Measurements from ENCODE around the gene ZNF256. TPM values are rescaled to one million over a fixed set of nuclear protein-coding genes. Genes with fewer than 3 reads are reported as not detected.

ZNF256 gene
- total RNA-seq, 1 experiment from 2014 or later = not detected

- BruUV-seq (replicated peaks) = no TSS peak
- Histone ChIP-seq H3K27ac (ENCODE audit: low read depth, low read length) (no peak overlapping the region), H2AFZ (ENCODE audit: low read depth, low read length, poor library complexity, severe bottlenecking) (no peak overlapping the region), H3K4me1 (ENCODE audit: control insufficient read depth in 1 of 2, insufficient read depth in 2 of 2, low read length in 2 of 2) (no peaks in the 10 kb centered on the region), H3K4me3 (replicated peaks in 1 of 2; ENCODE audit: low read depth in 1 of 2, low read length in 2 of 2) (no peak overlapping the region), H3K79me2 (ENCODE audit: insufficient read depth, low read length) (no peaks in the 10 kb centered on the region), H3K36me3 (ENCODE audit: control insufficient read depth in 1 of 2, insufficient read depth in 2 of 2, low read length in 2 of 2) (no peaks in the 10 kb centered on the region), H3K9me3 (ENCODE audit: control insufficient read depth in 1 of 2, insufficient read depth in 1 of 2, low read depth in 1 of 2, low read length in 2 of 2) (peaks cover 9 to 17% of the 10 kb centered on the region in 2 experiments; a peak in 2 of 4 replicates), H3K27me3 (ENCODE audit: insufficient read depth, low read length) (no peaks in the 10 kb centered on the region), H4K20me1 (ENCODE audit: insufficient read depth) (no peaks in the 10 kb centered on the region), H3K4me2 (ENCODE audit: low read length) (no peak overlapping the region), H3K9ac (ENCODE audit: low read length) (no peak overlapping the region), H3K9me2 (ENCODE audit: insufficient read depth) (no peaks in the 10 kb centered on the region)
- TF ChIP-seq CTCF (IDR thresholded peaks at IDR 0.05 in 2 of 3, conservative IDR thresholded peaks at IDR 0.05 in 1 of 3; ENCODE audit: borderline replicate concordance in 1 of 3, insufficient read depth in 1 of 3, low read depth in 2 of 3, low read length in 2 of 3) (no peak), CEBPB (IDR thresholded peaks at IDR 0.05; ENCODE audit: low read depth) (no peak), MAX (IDR thresholded peaks at IDR 0.05) (no peak), EGR1 (IDR thresholded peaks at IDR 0.05; ENCODE audit: low read depth) (no peak), ELF1 (IDR thresholded peaks at IDR 0.05; ENCODE audit: borderline replicate concordance, low read depth) (no peak), ZFX (IDR thresholded peaks at IDR 0.05) (no peak), CBX3 (IDR thresholded peaks at IDR 0.05; ENCODE audit: low read depth) (no peak), EZH2 (IDR thresholded peaks at IDR 0.05) (no peak), POLR2A (IDR thresholded peaks at IDR 0.05; ENCODE audit: borderline replicate concordance, extremely low read depth, insufficient read depth, insufficient read length) (no peak), TCF7L2 (IDR thresholded peaks at IDR 0.05; ENCODE audit: borderline replicate concordance, extremely low read depth, insufficient read depth, insufficient read length) (no peak), SIN3A (IDR thresholded peaks at IDR 0.05; ENCODE audit: low read depth) (no peak), FOSL1 (IDR thresholded peaks at IDR 0.05; ENCODE audit: low read depth) (no peak), RAD21 (IDR thresholded peaks at IDR 0.05; ENCODE audit: low read depth) (no peak), POLR2AphosphoS5 (IDR thresholded peaks at IDR 0.05; ENCODE audit: low read depth, low read length) (no peak), YY1 (IDR thresholded peaks at IDR 0.05; ENCODE audit: extremely low read depth, insufficient replicate concordance, low read depth, low read length) (no peak), EZH2phosphoT487 (IDR thresholded peaks at IDR 0.05; ENCODE audit: borderline replicate concordance) (no peak), JUND (IDR thresholded peaks at IDR 0.05) (no peak), REST (IDR thresholded peaks at IDR 0.05; ENCODE audit: low read depth) (no peak)
- TF ChIP-seq, protein P1, sequence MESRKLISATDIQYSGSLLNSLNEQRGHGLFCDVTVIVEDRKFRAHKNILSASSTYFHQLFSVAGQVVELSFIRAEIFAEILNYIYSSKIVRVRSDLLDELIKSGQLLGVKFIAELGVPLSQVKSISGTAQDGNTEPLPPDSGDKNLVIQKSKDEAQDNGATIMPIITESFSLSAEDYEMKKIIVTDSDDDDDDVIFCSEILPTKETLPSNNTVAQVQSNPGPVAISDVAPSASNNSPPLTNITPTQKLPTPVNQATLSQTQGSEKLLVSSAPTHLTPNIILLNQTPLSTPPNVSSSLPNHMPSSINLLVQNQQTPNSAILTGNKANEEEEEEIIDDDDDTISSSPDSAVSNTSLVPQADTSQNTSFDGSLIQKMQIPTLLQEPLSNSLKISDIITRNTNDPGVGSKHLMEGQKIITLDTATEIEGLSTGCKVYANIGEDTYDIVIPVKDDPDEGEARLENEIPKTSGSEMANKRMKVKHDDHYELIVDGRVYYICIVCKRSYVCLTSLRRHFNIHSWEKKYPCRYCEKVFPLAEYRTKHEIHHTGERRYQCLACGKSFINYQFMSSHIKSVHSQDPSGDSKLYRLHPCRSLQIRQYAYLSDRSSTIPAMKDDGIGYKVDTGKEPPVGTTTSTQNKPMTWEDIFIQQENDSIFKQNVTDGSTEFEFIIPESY (IDR thresholded peaks at IDR 0.05; ENCODE audit: extremely low read depth, insufficient replicate concordance, low read length) = no peak
- TF ChIP-seq, protein P2, sequence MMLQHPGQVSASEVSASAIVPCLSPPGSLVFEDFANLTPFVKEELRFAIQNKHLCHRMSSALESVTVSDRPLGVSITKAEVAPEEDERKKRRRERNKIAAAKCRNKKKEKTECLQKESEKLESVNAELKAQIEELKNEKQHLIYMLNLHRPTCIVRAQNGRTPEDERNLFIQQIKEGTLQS (IDR thresholded peaks at IDR 0.05) = no peak
- ChIA-PET RAD21 (ENCODE audit: low non-redundant PET in 1 of 2, low total read pairs in 2 of 2, uncharacterized antibody in 2 of 2, unreplicated experiment in 2 of 2) (no interaction called here), POLR2A (no interaction called here), CTCF (no interaction called here)
- intact Hi-C loops (cut with micrococcal nuclease) = no loop called here
- DNase-seq (ENCODE audit: low read depth, low spot score) (no peak), ATAC-seq (no peak)
These were observed 19.9 kb downstream of the ZNF256 start for GRCh38 chr19:57927587-57927986.
